ENCODE results near the gene NR2F2.
"Not testable (repeated sequence)": the region's sequence is repeated elsewhere in the genome, so short reads cannot be mapped to it uniquely, and the experiment has no call there.

- not testable (repeated sequence) for TF ChIP-seq CTCF, POLR2A, POLR2AphosphoS5 (IDR thresholded peaks at IDR 0.05)
Measured at GRCh38 chr15:96379592-96379991, 49.1 kb downstream of the NR2F2 start.
